ENCODE data around the gene FAM227B.
"Not testable (repeated sequence)": the region's sequence is repeated elsewhere in the genome, so short reads cannot be mapped to it uniquely, and the experiment has no call there.

GRCh38 chr15:49666486-49666885 lies 45.9 kb upstream of the FAM227B start:
- TF ChIP-seq CTCF (IDR thresholded peaks at IDR 0.05); POLR2AphosphoS5 (IDR thresholded peaks at IDR 0.05; ENCODE audit: insufficient read depth in 1 of 2, low read depth in 1 of 2); POLR2A (IDR thresholded peaks at IDR 0.05): not testable (repeated sequence)

All from vagina (tissue), 2 donors.